GM10847 (cell line): ENCODE measurements around the gene GNPTG.

Experiments used
- POLR2A ChIP-seq: IDR thresholded peaks from 2 replicates; pipeline ENCODE4 v1.6.1; 2011; ENCODE audit not compliant: insufficient read length; ENCODE audit errors: extremely low read depth

Gene GNPTG

GRCh38 chr16:1403036-1403435 lies 51.3 kb downstream of the GNPTG start:
- TF ChIP-seq POLR2A: no peak

- TF ChIP-seq POLR2A: no peak
These were observed 52.0 kb downstream of the GNPTG start for GRCh38 chr16:1403733-1404132.

- no peak for TF ChIP-seq POLR2A
These were observed 56.0 kb downstream of the GNPTG start for GRCh38 chr16:1407753-1408152.

- no peak for TF ChIP-seq POLR2A
These were observed 56.6 kb downstream of the GNPTG start for GRCh38 chr16:1408171-1408837.

GRCh38 chr16:1412847-1413246 lies 61.1 kb downstream of the GNPTG start:
- TF ChIP-seq POLR2A: no peak
